ENCODE results near the gene CENPX. TPM values are rescaled to one million over a fixed set of nuclear protein-coding genes. Genes with fewer than 3 reads are reported as not detected.
"Not testable (repeated sequence)": the region's sequence is repeated elsewhere in the genome, so short reads cannot be mapped to it uniquely, and the experiment has no call there.

Gene CENPX
- total RNA-seq, 1 donor from 2014 or later = 31.2 TPM

- DNase-seq = no peak
These were observed 24.5 kb downstream of the CENPX start for GRCh38 chr17:81998212-81998611.

- no peak for DNase-seq
These were observed 25.8 kb downstream of the CENPX start for GRCh38 chr17:81996757-81997441.

DNA sequence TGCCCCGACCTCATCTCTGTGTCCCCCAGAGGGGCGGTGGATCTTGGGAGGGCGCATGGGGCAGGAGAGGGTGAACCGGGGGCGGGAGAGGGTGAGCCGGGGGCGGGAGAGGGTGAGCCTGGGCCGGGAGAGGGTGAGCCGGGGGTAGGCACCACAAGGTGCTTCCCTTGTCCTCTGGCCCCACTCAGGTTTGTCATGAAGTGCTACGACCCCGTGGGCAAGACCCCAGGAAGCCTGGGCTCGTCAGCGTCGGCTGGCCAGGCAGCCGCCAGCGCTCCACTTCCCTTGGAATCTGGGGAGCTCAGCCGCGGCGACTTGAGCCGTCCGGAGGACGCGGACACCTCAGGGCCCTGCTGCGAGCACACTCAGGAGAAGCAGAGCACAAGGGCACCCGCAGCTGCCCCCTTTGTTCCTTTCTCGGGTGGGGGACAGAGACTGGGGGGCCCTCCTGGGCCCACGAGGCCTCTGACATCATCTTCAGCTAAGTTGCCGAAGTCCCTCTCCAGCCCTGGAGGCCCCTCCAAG, 26.4 kb downstream of the CENPX start:
- DNase-seq = no peak

- DNase-seq = no peak
These were observed 27.0 kb downstream of the CENPX start for GRCh38 chr17:81995463-81996231.

GRCh38 chr17:81994593-81995462, 27.9 kb downstream of the CENPX start:
- DNase-seq = peak; percentile 61

GRCh38 chr17:81993729-81994592, 28.7 kb downstream of the CENPX start:
- peak; percentile 27 for DNase-seq

GRCh38 chr17:81992306-81993102, 30.2 kb downstream of the CENPX start:
- DNase-seq = peak; percentile 56

DNA sequence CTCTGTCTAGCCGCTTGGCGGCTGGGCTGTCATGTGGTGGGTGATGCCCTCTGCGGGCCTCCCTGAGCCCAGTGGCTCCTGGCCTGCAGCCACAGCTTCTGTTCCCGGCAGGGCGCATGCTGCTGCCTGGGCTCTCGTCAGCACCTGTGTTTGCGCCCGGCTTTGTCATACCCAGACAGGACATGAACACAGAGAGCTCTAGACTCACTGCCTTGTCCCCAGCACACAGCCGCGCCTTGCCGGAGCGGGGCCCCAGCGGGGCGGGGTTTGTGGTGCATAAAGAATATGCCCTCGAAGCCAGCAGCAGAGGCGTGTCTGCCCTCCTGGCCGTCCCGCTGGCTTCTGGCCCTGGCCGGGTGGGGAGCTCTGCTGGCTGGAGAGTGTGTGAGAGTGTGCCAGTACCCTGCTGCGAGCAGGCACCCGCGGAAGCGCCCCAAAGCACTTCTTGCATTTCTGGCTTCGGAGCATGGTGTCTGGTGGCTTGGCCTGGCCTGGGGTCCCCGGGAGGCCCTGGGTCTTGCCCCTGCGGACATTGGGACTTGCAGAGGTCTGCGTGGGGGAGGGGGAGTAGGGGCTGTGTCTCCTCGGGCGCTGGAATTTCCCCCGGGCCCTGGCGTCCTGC, 30.9 kb downstream of the CENPX start:
- peak; percentile 92 for DNase-seq

DNA sequence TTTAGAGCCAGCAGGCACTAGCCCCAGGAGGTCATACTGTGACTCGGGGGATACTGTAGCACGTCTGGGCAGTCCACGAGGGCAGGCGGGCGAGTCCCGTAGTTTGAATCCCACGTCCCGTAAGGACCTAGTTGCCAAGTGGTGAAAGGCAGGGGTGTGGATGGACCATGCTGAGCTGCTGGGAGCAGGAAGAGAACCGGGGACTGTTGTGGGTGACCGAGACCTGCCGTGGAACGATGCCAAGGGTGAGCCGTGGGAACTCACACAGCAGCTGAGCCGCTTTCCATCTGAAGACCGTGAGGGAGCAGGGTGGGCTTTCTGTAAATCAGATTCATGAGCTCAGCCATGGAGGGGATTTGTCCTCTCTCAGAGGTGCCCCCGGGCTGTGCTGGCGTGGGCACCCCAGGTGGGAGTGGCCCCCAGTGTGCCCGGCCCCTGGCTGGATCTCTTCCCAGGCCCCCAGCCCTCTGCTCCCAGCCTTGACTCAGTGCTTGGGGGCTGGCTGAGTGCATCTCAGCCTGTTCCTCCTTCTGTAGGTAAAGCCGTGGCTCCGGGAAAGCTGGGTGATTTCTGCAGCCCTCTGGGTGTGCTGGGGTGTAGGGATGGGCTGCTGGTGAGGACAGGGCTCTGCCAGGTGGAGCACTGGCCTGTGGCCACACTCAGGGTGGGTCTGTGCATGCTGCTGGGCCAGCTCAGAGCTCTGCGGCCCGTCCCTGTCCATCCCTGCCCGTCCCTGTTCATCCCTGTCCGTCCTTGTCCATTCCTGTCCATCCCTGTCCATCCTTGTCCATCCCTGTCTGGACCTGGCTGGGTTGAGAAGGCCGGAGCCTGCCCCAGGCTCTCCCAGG, 31.6 kb downstream of the CENPX start:
- no peak for DNase-seq

- DNase-seq = no peak
These were observed 35.4 kb downstream of the CENPX start for GRCh38 chr17:81987161-81987770.

GRCh38 chr17:81986606-81987005, 36.1 kb downstream of the CENPX start:
- DNase-seq = no peak

DNA sequence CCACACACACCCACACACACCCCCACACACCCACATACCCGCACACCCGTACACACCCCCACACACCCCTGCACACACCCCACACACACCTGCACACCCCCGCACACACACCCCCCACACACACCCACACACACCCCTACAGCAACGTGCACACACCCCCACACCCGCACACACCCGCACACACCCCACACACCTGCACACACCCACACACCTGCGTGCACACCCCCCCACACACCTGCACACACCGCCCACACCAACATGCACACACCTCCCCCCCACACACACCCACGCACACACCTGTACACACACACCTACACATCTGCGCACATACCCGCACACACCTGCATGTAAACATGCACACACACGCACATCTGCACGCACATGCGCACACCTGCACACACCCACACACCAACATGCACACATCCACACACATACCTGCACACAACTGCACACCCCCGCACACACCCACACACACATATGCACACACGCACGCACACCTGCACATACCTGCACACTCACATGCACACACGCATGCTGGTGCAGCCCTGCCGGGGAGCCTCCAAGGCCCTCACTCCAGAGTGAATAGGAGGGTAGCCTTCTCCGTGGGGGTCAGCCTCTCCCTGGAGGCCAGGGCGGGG, 37.8 kb downstream of the CENPX start:
- DNase-seq = no peak

GRCh38 chr17:81983639-81984373, 38.9 kb downstream of the CENPX start:
- DNase-seq = no peak

DNA sequence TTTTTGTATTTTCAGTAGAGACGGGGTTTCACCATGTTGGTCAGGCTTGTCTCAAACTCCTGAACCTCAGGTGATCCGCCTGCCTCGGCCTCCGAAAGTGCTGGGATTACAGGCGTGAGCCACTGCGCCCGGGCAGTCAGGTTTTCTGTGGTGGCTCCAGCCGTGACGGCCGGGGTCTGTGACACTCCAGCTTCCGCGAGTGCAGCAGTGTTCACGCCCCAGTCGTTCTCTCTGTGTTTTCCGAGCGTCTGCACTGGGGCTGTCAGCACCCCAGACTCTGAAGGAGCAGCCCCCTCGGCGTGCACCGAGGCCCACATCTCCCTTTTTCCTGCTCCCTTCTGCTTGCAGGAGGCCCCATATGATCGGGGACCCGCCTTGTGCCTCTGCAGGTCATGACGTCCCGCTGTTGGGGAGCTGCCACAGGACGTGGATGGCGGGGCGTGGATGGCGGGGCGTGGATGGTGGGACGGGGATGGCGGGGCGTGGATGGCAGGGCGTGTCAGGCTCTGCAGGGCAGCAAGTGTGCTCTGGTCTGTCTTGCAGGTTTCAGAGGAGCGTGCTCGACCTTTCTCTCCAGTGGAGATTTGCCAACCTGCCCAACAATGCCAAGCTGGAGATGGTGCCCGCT, 39.6 kb downstream of the CENPX start:
- DNase-seq = no peak

DNA sequence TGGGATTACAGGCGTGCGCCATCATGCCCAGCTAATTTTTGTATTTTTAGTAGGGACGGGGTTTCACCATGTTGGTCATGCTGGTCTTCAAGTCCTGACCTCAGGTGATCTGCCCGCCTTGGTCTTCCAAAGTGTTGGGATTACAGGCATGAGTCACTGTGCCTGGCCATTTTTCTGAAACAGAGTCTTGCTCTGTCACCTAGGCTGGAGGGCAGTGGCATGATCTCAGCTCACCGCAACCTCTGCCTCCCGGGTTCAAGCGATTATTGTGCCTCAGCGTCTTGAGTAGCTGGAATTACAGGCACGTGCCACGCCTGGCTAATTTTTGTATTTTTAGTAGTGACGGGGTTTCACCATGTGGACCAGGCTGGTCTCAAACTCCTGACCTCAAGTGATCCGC, 41.2 kb downstream of the CENPX start:
- not testable (repeated sequence) for DNase-seq

GRCh38 chr17:81980707-81981343, 41.9 kb downstream of the CENPX start:
- no peak for DNase-seq

GRCh38 chr17:81980122-81980521, 42.6 kb downstream of the CENPX start:
- no peak for DNase-seq
